ENCODE data around the gene TMPRSS3. TPM values are rescaled to one million over a fixed set of nuclear protein-coding genes. Genes with fewer than 3 reads are reported as not detected.

TMPRSS3 gene
- total and polyA plus RNA-seq, 2 of the 13 experiments (the other 11 are each of a cell fraction or from before 2014, with no cell fraction given): 2.8 to 16.9 TPM

DNA sequence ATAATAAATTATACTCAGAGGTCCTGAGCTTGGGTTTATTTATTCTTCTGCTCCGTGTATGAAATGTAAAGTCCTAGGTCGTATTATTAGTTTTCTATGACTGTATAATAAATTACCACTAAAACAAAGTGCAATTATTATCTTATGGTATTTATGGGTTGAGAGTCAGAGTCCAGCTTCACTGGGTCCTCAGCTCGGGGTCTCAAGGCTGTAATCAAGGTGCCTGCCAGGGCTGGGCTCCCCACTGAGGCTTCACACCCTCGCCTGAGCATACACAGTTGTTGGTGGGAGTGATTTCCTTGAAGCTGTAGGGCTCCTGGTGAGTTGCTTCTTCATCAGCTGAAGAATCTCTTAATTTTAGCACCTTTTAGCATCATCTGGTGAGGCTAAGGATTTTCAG is 23.0 kb upstream of the TMPRSS3 start (continued):
- TF ChIP-seq, protein P1, sequence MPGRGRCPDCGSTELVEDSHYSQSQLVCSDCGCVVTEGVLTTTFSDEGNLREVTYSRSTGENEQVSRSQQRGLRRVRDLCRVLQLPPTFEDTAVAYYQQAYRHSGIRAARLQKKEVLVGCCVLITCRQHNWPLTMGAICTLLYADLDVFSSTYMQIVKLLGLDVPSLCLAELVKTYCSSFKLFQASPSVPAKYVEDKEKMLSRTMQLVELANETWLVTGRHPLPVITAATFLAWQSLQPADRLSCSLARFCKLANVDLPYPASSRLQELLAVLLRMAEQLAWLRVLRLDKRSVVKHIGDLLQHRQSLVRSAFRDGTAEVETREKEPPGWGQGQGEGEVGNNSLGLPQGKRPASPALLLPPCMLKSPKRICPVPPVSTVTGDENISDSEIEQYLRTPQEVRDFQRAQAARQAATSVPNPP (CRISPR knock-in tag; IDR thresholded peaks at IDR 0.05): no peak
- TF ChIP-seq NCOA2 (CRISPR knock-in tag; IDR thresholded peaks at IDR 0.05): no peak

DNA sequence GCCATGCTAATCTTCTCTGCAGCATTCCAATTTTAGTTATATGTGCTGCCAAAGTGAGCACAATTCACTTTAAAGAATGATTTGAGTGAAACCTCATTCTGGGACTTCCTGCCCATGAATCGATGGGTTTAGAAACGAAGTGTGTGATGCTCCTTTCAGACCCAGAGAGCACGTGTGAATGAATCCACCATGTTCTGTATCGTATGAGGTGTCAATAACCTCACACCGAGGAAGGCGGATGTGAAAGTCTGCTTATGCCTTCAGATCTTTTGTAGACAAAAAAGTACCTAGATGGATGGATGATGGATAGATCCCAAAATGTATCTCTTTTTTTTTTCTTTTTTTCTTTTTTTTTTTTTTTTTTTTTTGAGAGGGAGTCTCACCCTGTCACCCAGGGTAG is 21.7 kb upstream of the TMPRSS3 start:
- POLR2A ChIA-PET: no interaction called here

More for the DNA sequence above, 21.7 kb upstream of the TMPRSS3 start:
- in situ Hi-C loops (cut with HindIII; ENCODE audit: extremely low pct_ligation_motif_present, low pct_unique_long_range_greater_than_20kb): no loop called here
- no peak overlapping the region for H3K4me3 ChIP-seq (replicated peaks in 1 of 3; ENCODE audit: insufficient read depth in 1 of 3, low read depth in 2 of 3, low read length in 3 of 3)
- peaks cover 19% of the 10 kb centered on the region for H3K4me1 ChIP-seq (ENCODE audit: insufficient read depth, low read length)
- DNase-seq (ENCODE audit: low spot score) (no peak), ATAC-seq (no peak), FAIRE-seq (no peak)
- H3K9ac ChIP-seq (ENCODE audit: insufficient read depth, low read depth, low read length): no peak overlapping the region
- no peak overlapping the region for H2AFZ ChIP-seq (ENCODE audit: low read length)
- H3K4me2 ChIP-seq (ENCODE audit: low read depth, low read length): no peak overlapping the region
- H3K79me2 ChIP-seq (ENCODE audit: insufficient read depth, low read length): no peaks in the 10 kb centered on the region
- H3K9me3 ChIP-seq (ENCODE audit: low read length): no peaks in the 10 kb centered on the region
- H3K27ac ChIP-seq (ENCODE audit: extremely low read length, insufficient read depth, low read length): no peak overlapping the region
- 66% methylated on average over 6 of the region's 6 CpGs for WGBS (ENCODE audit: low lambda C conversion rate)
- BruUV-seq (replicated peaks): no TSS peak
- intact Hi-C loops (cut with micrococcal nuclease; ENCODE audit: unreplicated experiment): no loop called here
- CTCF ChIA-PET (ENCODE audit: low intra/inter-chr PET ratio, low total read pairs): no interaction called here
- H3K27me3 ChIP-seq (ENCODE audit: control insufficient read depth in 1 of 2, insufficient read depth in 2 of 2, low read length in 2 of 2): peaks cover 0 to 2% of the 10 kb centered on the region in 2 experiments; a peak in 1 of 5 replicates
- H4K20me1 ChIP-seq (ENCODE audit: insufficient read depth, low read length): no peaks in the 10 kb centered on the region
- no peak for TF ChIP-seq ZFP90 (CRISPR knock-in tag; IDR thresholded peaks at IDR 0.05; ENCODE audit: borderline replicate concordance)
- TF ChIP-seq, protein P2, sequence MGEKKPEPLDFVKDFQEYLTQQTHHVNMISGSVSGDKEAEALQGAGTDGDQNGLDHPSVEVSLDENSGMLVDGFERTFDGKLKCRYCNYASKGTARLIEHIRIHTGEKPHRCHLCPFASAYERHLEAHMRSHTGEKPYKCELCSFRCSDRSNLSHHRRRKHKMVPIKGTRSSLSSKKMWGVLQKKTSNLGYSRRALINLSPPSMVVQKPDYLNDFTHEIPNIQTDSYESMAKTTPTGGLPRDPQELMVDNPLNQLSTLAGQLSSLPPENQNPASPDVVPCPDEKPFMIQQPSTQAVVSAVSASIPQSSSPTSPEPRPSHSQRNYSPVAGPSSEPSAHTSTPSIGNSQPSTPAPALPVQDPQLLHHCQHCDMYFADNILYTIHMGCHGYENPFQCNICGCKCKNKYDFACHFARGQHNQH (CRISPR knock-in tag; IDR thresholded peaks at IDR 0.05): no peak
- no peak for TF ChIP-seq BRCA1 (CRISPR knock-in tag; IDR thresholded peaks at IDR 0.05)
- TF ChIP-seq, protein P3, sequence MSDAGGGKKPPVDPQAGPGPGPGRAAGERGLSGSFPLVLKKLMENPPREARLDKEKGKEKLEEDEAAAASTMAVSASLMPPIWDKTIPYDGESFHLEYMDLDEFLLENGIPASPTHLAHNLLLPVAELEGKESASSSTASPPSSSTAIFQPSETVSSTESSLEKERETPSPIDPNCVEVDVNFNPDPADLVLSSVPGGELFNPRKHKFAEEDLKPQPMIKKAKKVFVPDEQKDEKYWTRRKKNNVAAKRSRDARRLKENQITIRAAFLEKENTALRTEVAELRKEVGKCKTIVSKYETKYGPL (CRISPR knock-in tag; IDR thresholded peaks at IDR 0.05): no peak
- TF ChIP-seq, protein P4, sequence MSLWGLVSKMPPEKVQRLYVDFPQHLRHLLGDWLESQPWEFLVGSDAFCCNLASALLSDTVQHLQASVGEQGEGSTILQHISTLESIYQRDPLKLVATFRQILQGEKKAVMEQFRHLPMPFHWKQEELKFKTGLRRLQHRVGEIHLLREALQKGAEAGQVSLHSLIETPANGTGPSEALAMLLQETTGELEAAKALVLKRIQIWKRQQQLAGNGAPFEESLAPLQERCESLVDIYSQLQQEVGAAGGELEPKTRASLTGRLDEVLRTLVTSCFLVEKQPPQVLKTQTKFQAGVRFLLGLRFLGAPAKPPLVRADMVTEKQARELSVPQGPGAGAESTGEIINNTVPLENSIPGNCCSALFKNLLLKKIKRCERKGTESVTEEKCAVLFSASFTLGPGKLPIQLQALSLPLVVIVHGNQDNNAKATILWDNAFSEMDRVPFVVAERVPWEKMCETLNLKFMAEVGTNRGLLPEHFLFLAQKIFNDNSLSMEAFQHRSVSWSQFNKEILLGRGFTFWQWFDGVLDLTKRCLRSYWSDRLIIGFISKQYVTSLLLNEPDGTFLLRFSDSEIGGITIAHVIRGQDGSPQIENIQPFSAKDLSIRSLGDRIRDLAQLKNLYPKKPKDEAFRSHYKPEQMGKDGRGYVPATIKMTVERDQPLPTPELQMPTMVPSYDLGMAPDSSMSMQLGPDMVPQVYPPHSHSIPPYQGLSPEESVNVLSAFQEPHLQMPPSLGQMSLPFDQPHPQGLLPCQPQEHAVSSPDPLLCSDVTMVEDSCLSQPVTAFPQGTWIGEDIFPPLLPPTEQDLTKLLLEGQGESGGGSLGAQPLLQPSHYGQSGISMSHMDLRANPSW (CRISPR knock-in tag; IDR thresholded peaks at IDR 0.05; ENCODE audit: borderline replicate concordance): no peak
- TF ChIP-seq ARNT2 (CRISPR knock-in tag; IDR thresholded peaks at IDR 0.05; ENCODE audit: low read depth): no peak
- TF ChIP-seq HOXA7 (CRISPR knock-in tag; IDR thresholded peaks at IDR 0.05): no peak
- TF ChIP-seq MYNN (CRISPR knock-in tag; IDR thresholded peaks at IDR 0.05; ENCODE audit: low read depth): no peak
- TF ChIP-seq, protein P5, sequence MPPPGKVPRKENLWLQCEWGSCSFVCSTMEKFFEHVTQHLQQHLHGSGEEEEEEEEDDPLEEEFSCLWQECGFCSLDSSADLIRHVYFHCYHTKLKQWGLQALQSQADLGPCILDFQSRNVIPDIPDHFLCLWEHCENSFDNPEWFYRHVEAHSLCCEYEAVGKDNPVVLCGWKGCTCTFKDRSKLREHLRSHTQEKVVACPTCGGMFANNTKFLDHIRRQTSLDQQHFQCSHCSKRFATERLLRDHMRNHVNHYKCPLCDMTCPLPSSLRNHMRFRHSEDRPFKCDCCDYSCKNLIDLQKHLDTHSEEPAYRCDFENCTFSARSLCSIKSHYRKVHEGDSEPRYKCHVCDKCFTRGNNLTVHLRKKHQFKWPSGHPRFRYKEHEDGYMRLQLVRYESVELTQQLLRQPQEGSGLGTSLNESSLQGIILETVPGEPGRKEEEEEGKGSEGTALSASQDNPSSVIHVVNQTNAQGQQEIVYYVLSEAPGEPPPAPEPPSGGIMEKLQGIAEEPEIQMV (CRISPR knock-in tag; IDR thresholded peaks at IDR 0.05; ENCODE audit: low read depth): no peak
- no peak for TF ChIP-seq SUZ12 (IDR thresholded peaks at IDR 0.05; ENCODE audit: low read depth, low read length)
- no peak for TF ChIP-seq ZFP36 (IDR thresholded peaks at IDR 0.05; ENCODE audit: borderline replicate concordance, low read depth, low read length, partially characterized antibody)
- no peak for TF ChIP-seq ZNF431 (CRISPR knock-in tag; IDR thresholded peaks at IDR 0.05; ENCODE audit: borderline replicate concordance, low read depth)
- H3K36me3 ChIP-seq (replicated peaks in 1 of 2; ENCODE audit: control insufficient read depth in 1 of 2, insufficient read depth in 2 of 2, low read length in 2 of 2): no peaks in the 10 kb centered on the region

Data from HepG2 (cell line).